NCI-H2227 (cell line): Measurements from ENCODE around the gene IGFLR1.

ENCODE experiments used
- DNase-seq: peaks from one replicate; lab custom pipeline; 2025; ENCODE audit not compliant: unreplicated experiment; lab: John Stamatoyannopoulos, UW

Gene IGFLR1

DNA sequence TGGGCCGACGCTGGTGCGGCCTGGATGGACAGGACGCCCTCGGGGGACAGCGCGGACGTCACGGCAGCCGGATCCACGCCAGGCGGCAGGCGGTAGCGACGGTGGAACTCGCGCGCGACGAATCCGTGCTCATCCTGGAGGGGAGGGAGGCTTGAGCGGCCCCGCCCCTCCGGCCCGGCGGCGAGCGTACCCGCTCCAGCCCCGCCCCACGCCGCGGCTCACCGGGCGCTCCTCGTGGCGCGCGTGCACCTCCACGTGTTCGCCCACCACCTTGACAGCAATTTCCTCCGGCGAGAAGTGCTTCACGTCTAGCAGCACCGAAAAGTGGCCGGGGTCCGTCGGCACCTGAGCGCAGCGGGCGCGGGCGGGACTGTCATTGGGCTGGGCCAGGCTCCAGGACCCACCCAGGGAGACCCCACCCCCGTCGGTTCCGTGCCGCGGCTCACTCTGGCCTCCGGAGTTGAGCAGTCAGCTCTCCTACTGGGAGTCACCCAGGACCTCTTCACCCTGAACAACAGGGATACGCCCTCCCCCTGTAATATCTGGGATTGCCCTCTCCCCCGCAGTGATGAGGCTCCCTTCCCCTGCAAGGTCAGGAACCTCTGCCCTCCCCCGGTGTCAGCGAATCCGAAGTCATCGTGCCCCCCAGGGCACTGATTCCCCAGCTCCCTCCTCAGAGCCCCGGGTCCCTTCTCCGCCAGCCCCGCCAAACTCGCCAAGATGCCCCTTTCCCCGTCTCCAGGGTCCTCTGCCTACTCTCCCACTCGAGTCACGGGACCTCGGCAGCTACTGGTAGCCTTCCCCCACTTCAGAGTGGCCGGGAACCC, 13.5 kb upstream of the IGFLR1 start:
- DNase-seq: no peak

DNA sequence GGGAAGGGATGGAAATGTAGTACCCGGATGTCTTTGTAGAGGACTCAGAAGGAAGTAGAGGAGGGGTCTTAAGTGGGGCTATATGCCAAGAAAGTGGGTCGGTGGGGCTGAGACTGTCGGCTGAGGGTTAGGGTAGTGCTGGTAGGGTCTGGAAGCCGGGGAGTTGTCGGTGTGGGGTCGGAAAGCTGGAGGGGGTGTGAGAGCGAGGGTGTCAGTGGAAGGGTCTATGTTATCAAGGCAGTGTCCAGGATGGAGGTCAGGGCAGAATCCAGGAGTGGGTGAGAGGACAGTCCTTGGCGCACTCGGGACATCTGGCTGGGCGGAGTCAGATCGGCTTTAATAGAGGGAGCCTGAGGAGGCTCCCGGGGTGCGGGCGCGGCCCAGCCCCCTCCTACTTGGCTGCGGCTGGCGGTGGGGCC, 12.9 kb upstream of the IGFLR1 start:
- DNase-seq: no peak

DNA sequence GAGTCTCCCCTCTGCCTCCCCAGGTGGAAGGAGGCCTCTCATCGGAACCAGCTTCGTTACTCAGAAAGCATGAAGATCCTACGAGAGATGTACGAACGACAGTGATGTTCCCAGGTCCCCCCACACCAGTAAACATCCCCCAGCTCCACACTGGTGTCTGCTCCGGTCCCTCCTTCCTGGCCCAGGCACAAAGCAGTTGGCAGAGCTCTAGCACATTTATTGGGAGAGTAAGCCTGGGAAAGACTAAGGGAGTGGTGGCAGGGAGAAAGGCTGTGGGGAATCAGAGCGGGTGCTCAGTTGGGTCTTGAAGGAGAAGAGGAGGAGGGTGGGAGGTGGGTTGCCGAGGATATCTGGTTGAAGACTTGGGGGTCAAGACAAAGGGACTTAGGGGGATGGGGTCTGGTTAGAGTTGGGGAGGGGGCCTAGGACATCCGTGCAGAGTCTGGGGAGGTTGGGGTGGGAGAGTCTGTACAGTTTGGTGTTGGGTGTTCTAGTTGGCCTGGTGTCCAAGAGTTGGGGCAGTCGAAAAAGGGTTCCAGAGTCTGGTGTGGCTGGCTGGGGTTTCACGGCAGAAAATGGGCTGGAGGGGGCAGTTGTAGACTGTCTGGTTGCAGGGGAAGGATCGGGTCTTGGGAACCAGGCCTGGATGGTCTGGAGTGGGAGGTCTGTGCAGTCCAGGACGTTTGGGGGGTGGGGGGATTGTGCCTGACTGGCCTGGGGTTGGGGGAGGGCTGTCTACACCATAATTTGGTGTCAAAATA, 12.3 kb upstream of the IGFLR1 start:
- no peak for DNase-seq

DNA sequence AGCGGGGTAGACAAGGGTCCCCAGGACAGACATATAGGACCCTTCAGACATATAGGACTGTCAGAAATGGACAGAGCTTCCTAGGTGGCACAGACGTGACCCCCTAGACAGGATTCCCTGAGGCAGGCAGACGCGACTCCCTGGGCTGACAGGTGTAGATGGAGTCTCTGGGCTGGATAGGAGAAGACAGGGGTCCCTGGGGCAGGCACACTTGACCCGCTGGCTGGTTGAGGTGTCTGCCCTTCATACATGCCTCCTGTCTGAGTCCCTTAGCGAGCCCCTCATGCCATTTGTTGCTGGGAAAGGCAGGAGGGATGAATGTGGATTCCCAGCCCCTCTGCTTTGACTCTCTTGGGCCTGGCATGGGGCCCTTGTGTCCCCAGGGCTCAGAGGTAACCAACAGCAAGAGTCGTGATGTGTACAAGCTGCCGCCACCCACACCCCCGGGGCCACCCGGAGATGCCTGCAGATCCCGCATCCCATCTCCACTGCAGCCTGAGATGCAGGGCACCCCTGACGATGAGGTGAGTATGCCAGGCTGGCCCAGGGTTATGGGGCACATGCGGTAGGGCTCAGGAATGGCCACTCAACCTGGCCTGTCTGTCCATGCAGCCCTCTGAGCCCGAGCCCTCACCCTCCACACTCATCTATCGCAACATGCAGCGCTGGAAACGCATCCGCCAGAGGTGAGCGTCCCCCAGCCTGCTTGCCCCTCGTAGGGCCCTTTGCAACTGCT, 11.6 kb upstream of the IGFLR1 start:
- DNase-seq: no peak

DNA sequence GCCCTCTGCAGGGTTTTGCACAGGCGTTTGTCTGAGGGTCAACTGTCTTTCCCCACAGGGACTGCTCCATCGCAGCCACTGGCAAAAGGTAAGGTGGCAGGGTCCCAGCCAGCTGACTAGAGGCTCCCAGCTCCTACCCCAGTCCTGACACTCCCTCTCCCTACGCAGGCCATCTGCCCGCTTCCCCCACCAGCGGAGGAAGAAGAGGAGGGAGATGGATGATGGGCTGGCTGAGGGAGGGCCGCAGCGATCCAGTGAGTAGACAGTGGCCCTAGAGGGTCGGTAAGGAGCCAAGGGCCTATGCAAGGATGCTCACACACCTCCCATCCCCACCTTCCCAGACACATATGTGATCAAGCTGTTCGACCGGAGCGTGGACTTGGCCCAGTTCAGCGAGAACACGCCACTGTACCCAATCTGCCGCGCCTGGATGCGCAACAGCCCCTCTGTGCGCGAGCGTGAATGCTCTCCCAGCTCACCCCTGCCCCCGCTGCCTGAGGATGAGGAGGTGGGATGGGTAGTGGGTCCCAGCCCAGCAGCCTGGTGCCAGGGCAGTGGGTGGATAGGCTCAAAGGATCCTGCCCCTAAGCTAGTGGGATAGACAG, 10.6 kb upstream of the IGFLR1 start:
- no peak for DNase-seq

DNA sequence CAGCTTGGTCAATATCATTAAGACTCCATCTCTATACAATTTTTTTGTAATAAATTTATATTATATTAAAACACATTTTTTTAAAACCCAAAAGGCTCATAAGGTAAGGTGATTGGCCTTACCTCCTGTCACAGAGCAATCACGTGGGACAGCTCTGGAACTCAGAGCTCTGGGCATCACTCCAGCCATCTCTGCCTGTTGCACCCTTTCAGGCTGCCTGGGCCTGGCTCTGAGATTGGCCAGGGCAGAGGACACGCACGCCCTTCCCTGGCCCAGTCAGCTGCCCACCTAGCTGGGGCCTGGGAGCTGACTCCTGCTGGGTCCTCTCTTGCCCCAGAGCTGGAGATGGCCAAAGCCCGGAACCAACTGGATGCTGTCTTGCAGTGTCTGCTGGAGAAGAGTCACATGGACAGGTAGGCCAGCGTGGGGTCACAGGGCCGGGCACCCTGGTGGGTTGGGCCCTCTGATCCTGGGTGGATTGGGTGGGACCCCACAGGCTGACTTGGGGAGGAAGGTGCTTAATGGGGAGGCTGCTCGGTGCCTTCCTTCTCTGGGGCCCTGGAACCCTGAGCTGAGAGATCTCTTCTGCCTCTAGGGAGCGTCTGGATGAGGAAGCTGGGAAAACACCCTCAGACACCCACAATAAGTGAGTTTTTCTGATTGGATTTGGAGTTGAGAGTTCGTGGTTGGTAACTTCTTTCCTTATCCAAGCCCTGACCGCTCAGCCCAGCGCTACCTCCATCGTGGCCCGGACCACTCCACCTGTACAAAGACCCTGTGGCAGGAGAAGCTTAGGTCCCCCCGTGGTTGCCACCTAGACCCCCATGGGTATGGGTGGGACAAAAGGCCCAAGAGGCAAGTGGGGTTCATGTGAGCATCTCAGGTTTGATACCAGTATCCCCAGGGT, 9.8 kb upstream of the IGFLR1 start:
- no peak for DNase-seq

DNA sequence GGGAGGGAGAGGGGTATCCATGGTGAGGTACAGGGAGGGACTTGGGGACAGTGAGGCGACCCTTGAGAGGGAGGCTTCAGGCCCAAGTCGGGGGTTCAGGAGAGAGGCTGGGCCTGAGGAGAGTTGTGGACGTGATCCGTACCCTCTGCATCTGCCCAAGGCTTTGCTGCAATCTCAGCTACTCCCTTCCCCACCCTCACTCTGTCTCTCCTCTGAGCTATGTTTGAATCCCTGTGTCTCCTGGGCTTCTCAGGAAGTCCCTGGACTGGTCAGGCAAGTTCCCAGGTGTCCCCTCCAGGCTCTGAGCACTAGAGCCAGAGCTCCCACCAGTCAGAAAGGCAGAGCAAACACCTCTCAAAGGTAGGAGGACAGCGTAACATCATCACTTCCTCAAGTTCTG, 7.9 kb upstream of the IGFLR1 start:
- DNase-seq: no peak

DNA sequence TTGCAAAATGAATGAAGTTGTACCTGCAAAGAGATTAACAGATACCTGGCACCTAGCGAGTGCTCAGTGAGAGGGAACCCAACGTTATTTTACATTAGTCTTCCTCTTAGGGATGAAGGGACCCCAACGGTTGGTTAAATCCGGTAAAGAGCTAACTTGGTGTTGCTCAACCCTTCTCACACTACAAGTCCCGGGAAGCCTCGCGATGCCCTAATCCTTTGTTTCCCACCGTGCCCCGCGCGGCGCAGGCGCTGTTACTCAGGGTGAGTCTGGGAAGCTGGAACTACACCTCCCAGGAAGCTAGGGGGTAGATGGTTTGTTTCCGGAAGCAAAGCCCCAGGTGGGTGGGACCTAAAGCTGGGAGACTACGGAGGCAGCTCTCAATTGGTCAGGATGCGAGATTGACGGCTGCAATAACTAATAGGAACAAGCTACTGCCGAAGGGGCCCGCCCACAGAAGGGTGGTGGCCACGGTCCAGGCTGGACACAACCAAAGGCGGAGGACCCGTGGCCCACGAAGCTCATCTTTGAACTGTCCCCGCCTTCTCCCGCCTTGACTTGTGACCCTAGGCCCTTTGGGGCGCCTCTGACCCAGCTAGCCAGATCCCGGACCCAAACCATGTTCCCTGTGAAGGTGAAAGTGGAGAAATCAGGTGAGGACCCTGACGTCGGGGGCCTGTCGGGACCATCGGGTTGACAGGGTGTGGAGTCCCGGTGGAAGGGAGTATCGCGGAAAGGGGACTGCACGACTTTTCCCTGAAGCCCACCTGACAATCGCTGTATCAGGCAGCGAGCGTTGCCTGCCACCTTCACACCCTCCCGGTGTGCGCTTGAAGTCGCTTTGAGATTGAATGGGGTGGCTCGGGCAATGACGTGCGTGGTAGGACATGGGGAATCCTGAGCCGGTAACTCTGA, 6.1 kb upstream of the IGFLR1 start, which contains the start of gene LIN37:
Gene LIN37, plus strand, starts transcription at position 471 of the 915 bp plus-strand sequence. Its CDS starts 149 bp downstream, at position 620.
- DNase-seq: peak; percentile 100

DNA sequence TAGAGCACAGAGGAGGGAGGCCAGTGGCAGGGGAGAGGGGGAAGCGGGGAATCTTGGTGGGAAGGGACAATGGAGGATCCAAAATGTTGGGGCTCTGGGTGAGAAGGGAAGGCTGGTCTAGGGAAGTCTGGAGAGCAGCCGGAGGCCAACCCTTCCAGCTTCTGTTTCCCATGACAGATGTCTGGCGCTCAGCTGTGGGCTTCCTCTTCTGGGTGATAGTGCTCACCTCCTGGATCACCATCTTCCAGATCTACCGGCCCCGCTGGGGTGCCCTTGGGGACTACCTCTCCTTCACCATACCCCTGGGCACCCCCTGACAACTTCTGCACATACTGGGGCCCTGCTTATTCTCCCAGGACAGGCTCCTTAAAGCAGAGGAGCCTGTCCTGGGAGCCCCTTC, 4.3 kb upstream of the IGFLR1 start:
- no peak for DNase-seq

DNA sequence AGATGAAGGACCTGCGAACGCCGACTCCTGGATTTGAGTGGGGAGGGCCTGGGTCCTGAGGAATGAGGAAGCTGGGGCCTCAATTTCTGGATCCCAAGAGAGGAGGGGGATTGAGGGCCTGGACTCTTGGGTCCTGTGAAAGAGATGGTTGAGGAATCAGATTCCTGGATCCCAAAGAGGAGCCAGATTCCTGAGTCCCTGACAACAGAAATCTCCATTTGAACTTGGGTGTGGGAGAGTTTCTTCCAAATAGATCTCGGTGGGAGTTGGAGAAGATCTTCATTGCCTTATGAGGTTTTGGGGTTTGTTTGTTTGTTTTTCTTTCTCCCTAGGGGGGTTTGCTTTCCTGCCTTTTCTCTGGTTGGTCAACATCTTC, 3.8 kb upstream of the IGFLR1 start:
- no peak for DNase-seq

DNA sequence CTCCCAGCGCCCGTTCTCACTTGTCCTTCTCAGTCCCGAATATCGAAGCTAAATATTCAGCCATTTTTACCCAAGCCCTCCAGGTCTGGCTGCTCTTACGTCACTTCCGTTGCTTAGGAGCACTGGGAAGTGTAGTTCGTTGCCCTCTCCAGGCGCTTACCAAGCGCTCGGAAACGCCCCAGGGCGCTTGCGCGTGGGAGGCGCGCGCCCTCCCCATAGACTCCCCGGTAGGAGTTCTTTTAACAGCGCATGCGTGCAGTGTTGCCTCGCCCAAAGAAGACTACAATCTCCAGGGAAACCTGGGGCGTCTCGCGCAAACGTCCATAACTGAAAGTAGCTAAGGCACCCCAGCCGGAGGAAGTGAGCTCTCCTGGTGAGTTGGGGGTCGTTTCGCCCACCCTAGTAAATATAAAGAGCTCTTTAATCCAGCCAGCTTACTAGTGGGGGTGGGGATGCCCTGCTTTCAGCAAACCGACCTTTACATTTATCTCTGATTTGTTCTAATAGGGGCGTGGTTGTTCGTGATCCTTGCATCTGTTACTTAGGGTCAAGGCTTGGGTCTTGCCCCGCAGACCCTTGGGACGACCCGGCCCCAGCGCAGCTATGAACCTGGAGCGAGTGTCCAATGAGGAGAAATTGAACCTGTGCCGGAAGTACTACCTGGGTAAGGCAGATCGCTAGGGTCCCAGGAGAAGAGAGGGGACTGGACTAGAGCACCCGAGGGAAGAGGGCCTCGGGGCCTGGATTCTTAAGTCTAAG, 3.3 kb upstream of the IGFLR1 start, which contains the start of the genes PSENEN and U2AF1L4:
Gene PSENEN, plus strand, starts transcription at position 324 of the 759 bp plus-strand sequence. Its CDS starts 280 bp downstream, at position 604.
Gene U2AF1L4, minus strand, starts transcription at position 91 of the 759 bp plus-strand sequence. Its CDS starts 27 bp downstream, at position 64.
- peak; percentile 100 for DNase-seq

DNA sequence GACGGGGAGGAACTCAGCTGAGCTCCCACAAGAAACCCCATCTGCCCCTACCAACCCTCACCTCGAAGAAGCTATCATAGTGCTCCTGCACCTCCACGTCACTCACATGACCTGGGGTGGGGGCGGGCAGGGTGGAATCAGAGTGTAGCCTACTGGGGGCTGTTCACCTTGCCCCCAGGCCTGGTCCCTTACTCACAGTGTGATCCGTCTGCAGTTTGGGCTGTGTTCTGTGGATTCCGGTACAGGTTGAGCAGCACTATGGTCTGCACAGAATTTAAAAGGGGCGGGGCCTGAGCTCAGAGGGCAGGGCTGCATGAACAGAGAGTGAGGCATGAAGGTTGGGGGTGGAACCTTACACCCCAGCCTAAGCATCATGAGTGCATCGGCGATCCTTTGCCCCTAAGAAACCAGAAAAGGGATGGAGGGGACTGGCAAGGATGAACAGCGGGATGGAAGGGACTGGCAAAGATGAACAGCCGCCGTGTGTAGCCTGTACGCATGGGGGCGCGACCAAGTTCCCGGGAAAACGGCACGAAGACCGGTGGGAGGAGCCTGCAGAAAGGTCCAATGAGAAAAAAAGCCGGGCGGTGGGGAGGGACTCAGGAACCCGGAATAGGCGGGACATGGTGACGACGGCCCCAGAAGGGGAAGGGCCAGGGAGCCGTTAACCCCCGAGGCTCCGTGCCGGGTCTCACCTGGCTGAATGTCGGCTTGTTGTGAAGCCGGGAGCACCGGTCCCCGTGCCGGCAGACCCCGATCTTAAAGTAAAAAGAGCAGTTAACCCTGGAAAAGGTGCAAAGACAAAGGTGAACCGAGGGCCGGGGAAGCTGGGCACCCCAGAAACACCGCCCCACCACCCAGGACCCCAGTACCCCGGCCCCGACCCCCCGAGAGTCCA, 2.4 kb upstream of the IGFLR1 start:
- peak; percentile 100 for DNase-seq

DNA sequence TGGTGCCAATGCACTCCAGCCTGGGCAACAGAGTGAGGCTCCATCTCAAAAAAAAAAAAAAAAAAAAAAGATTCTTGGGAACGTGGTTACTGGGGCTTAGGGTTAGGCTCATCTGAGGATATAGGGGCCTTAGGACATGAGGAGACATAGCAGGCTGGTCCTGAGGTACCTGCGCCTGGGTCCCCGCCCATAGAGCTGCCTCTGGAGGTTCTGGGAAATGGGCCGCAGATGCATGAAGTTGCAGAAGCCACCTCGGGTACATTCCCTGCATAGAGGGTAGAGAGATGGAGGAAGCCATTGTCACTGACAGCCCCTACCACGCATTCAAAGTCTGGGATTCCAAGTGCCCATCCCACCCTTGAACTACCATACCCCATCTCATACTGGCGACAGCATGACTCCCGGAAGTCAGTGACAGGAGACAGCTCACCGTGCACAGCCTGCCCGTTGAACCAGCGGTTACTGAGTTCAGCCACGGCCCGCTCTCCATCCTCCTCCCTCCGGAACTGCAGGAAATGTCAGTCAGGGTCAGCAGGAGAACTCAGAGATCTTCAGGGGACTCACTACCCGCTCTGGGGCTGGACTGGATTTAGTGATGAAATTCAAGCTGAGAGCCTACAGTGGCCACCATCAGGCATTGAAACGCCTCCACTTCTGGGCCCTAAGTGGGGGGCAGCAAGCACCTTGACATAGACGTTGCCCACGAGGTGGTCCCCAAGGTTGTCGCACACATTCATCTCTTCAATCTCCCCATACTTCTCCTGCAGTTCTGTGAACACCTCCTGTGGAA, 1.6 kb upstream of the IGFLR1 start:
- no peak for DNase-seq

DNA sequence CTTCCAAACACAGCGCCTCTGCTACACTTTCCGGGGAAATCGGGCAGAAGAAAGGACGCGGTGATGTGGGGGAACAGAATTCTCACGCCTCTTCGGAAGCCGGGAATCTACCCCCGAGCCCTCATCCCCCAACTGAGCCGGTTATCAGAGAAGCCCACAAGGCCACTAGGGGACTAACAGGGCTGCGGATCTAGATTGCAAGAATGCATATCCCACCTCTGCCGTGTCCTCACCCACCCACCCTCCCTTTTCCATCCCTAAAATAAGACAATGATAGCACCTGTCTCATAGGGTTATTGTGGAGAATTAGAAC, 1.1 kb downstream of the IGFLR1 start:
- DNase-seq: no peak

DNA sequence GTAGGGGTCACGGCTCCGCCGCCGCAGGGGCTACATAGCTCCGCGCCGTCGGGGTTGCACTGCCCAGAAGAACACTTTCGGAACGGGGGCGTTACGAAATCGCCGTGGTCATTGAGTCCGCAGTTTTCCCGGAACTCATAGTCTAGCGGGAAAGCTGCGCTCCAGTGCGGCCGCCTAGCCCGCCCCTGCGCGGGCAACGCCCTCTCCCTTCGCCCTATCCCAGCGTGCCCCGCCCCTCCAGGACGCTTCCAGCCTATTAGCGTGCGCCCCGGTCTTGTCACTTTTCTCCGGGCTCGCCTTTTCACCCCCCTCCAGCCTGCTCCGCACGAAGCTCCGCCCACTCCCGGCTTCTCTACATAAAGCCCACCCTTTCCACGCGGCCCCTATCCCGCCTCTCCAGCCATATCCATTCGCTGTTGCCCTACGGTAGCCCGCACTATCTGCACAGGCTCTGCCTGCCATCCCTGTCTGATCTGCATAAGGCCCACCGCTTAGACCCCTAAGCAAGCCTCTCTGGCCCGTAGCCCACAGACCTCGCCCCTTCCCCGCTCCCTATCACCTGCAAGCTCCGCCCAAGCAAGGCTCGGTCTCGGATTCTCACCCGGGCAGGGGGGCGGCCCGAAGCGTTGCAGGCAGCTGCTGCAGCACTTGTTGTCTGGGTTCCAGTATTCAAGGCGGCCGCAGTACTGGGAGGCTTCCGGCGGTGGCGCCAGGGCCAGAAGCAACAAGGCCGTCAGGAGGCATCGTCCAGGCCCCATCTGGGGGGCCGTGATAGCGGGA, 1.6 kb downstream of the IGFLR1 start:
- peak; percentile 100 for DNase-seq

DNA sequence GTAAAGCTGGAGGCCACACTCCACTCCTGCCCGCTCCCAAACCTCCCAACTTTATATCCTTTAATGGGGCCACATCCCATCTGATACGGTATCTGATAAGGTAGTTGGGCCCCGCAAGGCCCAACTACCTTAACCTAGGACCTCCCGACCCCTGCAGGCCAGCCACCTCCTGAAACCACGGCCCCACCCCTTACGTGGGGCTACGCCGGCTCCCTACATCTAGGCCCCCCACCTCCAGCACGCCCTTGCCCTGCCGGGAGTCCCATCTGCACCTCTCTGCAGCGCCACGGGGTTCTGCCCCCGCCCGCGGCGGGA, 2.2 kb downstream of the IGFLR1 start:
- no peak for DNase-seq
